ENCODE data around the gene PPP1R2.

GRCh38 chr3:195544230-195544536, 1.1 kb upstream of the PPP1R2 start:
- TF ChIP-seq CTCF (IDR thresholded peaks at IDR 0.05; ENCODE audit: low read length): no peak
- TF ChIP-seq EZH2 (optimal IDR thresholded peaks at IDR 0.05; ENCODE audit: low read depth, low read length): no peak

All from MM.1S (cell line).